GM23338 (cell line): ENCODE data around the gene LRIT2. TPM values are rescaled to one million over a fixed set of nuclear protein-coding genes. Genes with fewer than 3 reads are reported as not detected.

Experiments used
- ATAC-seq: fragments of 200-7000 bp; cut with Tn5 transposase; 3 replicates; pipeline ENCODE4 v1.9.1; 2020
- DNase-seq: peaks from one replicate; pipeline ENCODE4 v3.0.0-alpha.2; 2015; ENCODE audit warnings: low spot score
- H2AFZ ChIP-seq: fragments of 200-600 bp; sonication (generic); 2 replicates; pipeline ENCODE4 v1.8.0; 2016; ENCODE audit warnings: antibody characterized with exemption, mild to moderate bottlenecking, moderate library complexity
- H3F3A ChIP-seq: fragments of 200-600 bp; sonication (generic); replicated peaks from 2 replicates; pipeline ENCODE4 v1.8.0; 2017; ENCODE audit warnings: antibody characterized with exemption, mixed run types, low read depth
- H3K27ac ChIP-seq: fragments of 200-600 bp; sonication (generic); 2 replicates; pipeline ENCODE4 v1.6.1; 2016; ENCODE audit warnings: low read depth
- H3K27me3 ChIP-seq: fragments of 200-600 bp; sonication (generic); 2 replicates; pipeline ENCODE4 v1.8.0; 2016; ENCODE audit warnings: mild to moderate bottlenecking, mixed run types, moderate library complexity; ENCODE audit not compliant: insufficient read depth
- H3K36me3 ChIP-seq: fragments of 200-600 bp; sonication (generic); 2 replicates; pipeline ENCODE4 v1.8.0; 2016; ENCODE audit warnings: mild to moderate bottlenecking; ENCODE audit not compliant: insufficient read depth
- H3K4me1 ChIP-seq: fragments of 200-600 bp; sonication (generic); 2 replicates; pipeline ENCODE4 v1.8.0; 2016; ENCODE audit warnings: mild to moderate bottlenecking, moderate library complexity; ENCODE audit not compliant: insufficient read depth
- H3K4me2 ChIP-seq: fragments of 200-600 bp; sonication (generic); 2 replicates; pipeline ENCODE4 v1.7.1; 2017; ENCODE audit warnings: mixed run types
- H3K4me3 ChIP-seq: fragments of 200-600 bp; sonication (generic); 2 replicates; pipeline ENCODE4 v1.6.1; 2016; ENCODE audit warnings: mixed run types
- H3K79me2 ChIP-seq: fragments of 200-600 bp; sonication (generic); replicated peaks from 2 replicates; pipeline ENCODE4 v1.8.0; 2017; ENCODE audit warnings: mild to moderate bottlenecking; ENCODE audit not compliant: insufficient read depth
- H3K9me2 ChIP-seq: fragments of 200-600 bp; sonication (generic); 2 replicates; pipeline ENCODE4 v1.8.0; 2017; ENCODE audit not compliant: insufficient read depth
- H4K20me1 ChIP-seq: fragments of 200-600 bp; sonication (generic); replicated peaks from 2 replicates; pipeline ENCODE4 v1.8.0; 2017; ENCODE audit warnings: mild to moderate bottlenecking; ENCODE audit not compliant: insufficient read depth
- H3K27ac Mint-ChIP-seq: 2 replicates; pipeline ENCODE4 v1.8.0; 2020; ENCODE audit warnings: inconsistent platforms, mild to moderate bottlenecking, moderate library complexity, mixed read lengths
- H3K27me3 Mint-ChIP-seq: 3 replicates; pipeline ENCODE4 v1.8.0; 2022; ENCODE audit warnings: low read depth, mild to moderate bottlenecking, moderate library complexity, mixed read lengths, inconsistent platforms; ENCODE audit not compliant: insufficient read depth, poor library complexity
- H3K36me3 Mint-ChIP-seq: 3 replicates; pipeline ENCODE4 v1.8.0; 2021; ENCODE audit warnings: low read depth, mild to moderate bottlenecking, inconsistent platforms, moderate library complexity, mixed read lengths
- H3K4me1 Mint-ChIP-seq: 3 replicates; pipeline ENCODE4 v1.8.0; 2020; ENCODE audit warnings: mild to moderate bottlenecking, inconsistent platforms, mixed read lengths
- H3K4me3 Mint-ChIP-seq: 3 replicates; pipeline ENCODE4 v1.8.0; 2021; ENCODE audit warnings: moderate library complexity, mild to moderate bottlenecking, inconsistent platforms, mixed read lengths
- H3K9me3 Mint-ChIP-seq: 3 replicates; pipeline ENCODE4 v1.8.0; 2020; ENCODE audit warnings: moderate library complexity, mild to moderate bottlenecking, inconsistent platforms, mixed read lengths
- NANOG ChIP-seq: IDR thresholded peaks from 2 replicates; pipeline ENCODE4 v1.6.1; 2016; ENCODE audit warnings: antibody characterized with exemption, borderline replicate concordance
- REST ChIP-seq: IDR thresholded peaks from one replicate; pipeline ENCODE4 v1.6.1; 2018; ENCODE audit warnings: antibody characterized with exemption; ENCODE audit not compliant: unreplicated experiment
- STAT1 ChIP-seq: IDR thresholded peaks from one replicate; pipeline ENCODE4 v1.6.1; 2016; ENCODE audit warnings: antibody characterized with exemption; ENCODE audit not compliant: unreplicated experiment
- ZNF114 ChIP-seq: fragments of 250-450 bp; sonication (Bioruptor Pico); IDR thresholded peaks from 2 replicates; pipeline ENCODE4 v1.5.0; 2020; ENCODE audit warnings: mild to moderate bottlenecking, moderate library complexity
- ZNF331 ChIP-seq: fragments of 250-450 bp; sonication (Bioruptor Pico); IDR thresholded peaks from 2 replicates; pipeline ENCODE4 v1.5.0; 2020; ENCODE audit warnings: low read depth, mild to moderate bottlenecking, moderate library complexity
- ZNF462 ChIP-seq: fragments of 250-450 bp; sonication (Bioruptor Pico); IDR thresholded peaks from 2 replicates; pipeline ENCODE4 v1.5.0; 2020; ENCODE audit warnings: mild to moderate bottlenecking, moderate library complexity
- polyA plus RNA-seq: library from polyadenylated mRNA; unstranded; fragments of >200 nt; fragmentation: Nextera tagmentation; extraction: Ambion mirVana; gene quantifications from 2 replicates; pipeline ENCODE4 v1.2.1, GENCODE V29; 2016
- total RNA-seq: library from RNA; depleted of rRNA; stranded (reverse); fragments of >200 nt; shearing (Covaris generic); gene quantifications from 2 replicates; pipeline ENCODE4 v1.2.3, GENCODE V29; 2014

The LRIT2 gene
- total and polyA plus RNA-seq, 2 experiments from 2014 or later = not detected

- no peak for ATAC-seq
- H3K4me3 ChIP-seq = no peak overlapping the region
- peaks cover 3% of the 10 kb centered on the region; the same call in 1 of the 2 replicates for H3K4me1 ChIP-seq
- no peak overlapping the region for H2AFZ ChIP-seq
- H3K36me3 Mint-ChIP-seq = no peaks in the 10 kb centered on the region
- no peaks in the 10 kb centered on the region for H3K36me3 ChIP-seq
- peaks cover 3% of the 10 kb centered on the region for H3K27me3 Mint-ChIP-seq
- no peaks in the 10 kb centered on the region for H3K9me2 ChIP-seq
- no peaks in the 10 kb centered on the region for H3F3A ChIP-seq
- DNase-seq = no peak
- peaks cover 9% of the 10 kb centered on the region for H3K4me1 Mint-ChIP-seq
- H3K4me3 Mint-ChIP-seq = no peak overlapping the region
- no peaks in the 10 kb centered on the region; the same call in 2 of the 3 replicates for H3K9me3 Mint-ChIP-seq
- TF ChIP-seq STAT1 (no peak), ZNF462 (CRISPR knock-in tag) (no peak), NANOG (no peak), ZNF331 (CRISPR knock-in tag) (no peak), REST (no peak), ZNF114 (CRISPR knock-in tag) (no peak)
- H3K27ac ChIP-seq = no peak overlapping the region
- no peaks in the 10 kb centered on the region for H4K20me1 ChIP-seq
- H3K27me3 ChIP-seq = no peaks in the 10 kb centered on the region
- H3K79me2 ChIP-seq = no peaks in the 10 kb centered on the region
- no peak overlapping the region for H3K27ac Mint-ChIP-seq
- H3K4me2 ChIP-seq = no peak overlapping the region
Observed at GRCh38 chr10:84263716-84264115, 38.4 kb upstream of the LRIT2 start.
